Uterus (tissue), 2 donors: ENCODE measurements around the gene GALNT18.

Experiments used
- CTCF ChIP-seq, 4 experiments: fragments of 200-600 bp in 2 of 4; fragments of 450-650 bp in 2 of 4; sonication (generic) in 2 of 4; IDR thresholded peaks; one replicate each; pipeline ENCODE4 v1.5.1; 2016 to 2019; ENCODE audit warnings: antibody characterized with exemption in 4 of 4, mild to moderate bottlenecking in 2 of 4, moderate library complexity in 1 of 4
- POLR2A ChIP-seq, 2 donors: fragments of 450-650 bp; IDR thresholded peaks; one replicate each; pipeline ENCODE4 v1.6.1; 2016; ENCODE audit warnings: antibody characterized with exemption in 2 of 2, mild to moderate bottlenecking in 1 of 2, moderate library complexity in 1 of 2

GRCh38 chr11:11628651-11629050 lies 6.8 kb upstream of the GALNT18 start:
- TF ChIP-seq CTCF (IDR thresholded peaks at IDR 0.05) (no peak), POLR2A (IDR thresholded peaks at IDR 0.05) (no peak)
